ENCODE results near the gene PJVK. TPM values are rescaled to one million over a fixed set of nuclear protein-coding genes. Genes with fewer than 3 reads are reported as not detected.

PJVK gene
- total RNA-seq, 1 experiment from 2014 or later = 7.4 TPM

GRCh38 chr2:178413472-178414265 lies 37.5 kb upstream of the PJVK start:
- peak; percentile 78 for DNase-seq (ENCODE audit: unreplicated experiment)
- intact Hi-C loops (cut with micrococcal nuclease) = loop anchor here (1.0 to 10.0 kb wide), 6 partner anchors 16 to 619 kb away; partner anchors contain the start of genes OSBPL6 and RBM45
- BruUV-seq (replicated peaks) = no TSS peak
- H3K4me3 Mint-ChIP-seq (ENCODE audit: unreplicated experiment) = peak overlapping the region; percentile 96
- ChIA-PET CTCF (interaction anchor here (0.6 to 9.5 kb wide), 38 partner anchors 10 to 1250 kb away, joined by 3 to 180 read pairs (median 4); partner anchors contain the start of genes OSBPL6, PLEKHA3 and RBM45), POLR2A (interaction anchor here (0.6 to 7.5 kb wide), 28 partner anchors 10 to 429 kb away, joined by 3 to 64 read pairs (median 8); partner anchors contain the start of genes OSBPL6, PJVK, PRKRA and RBM45)
- TF ChIP-seq CTCF (IDR thresholded peaks at IDR 0.05; ENCODE audit: unreplicated experiment) = no peak
- no peaks in the 10 kb centered on the region for H3K9me3 Mint-ChIP-seq (ENCODE audit: unreplicated experiment)
- peak overlapping the region; percentile 91 for H3K27ac Mint-ChIP-seq (ENCODE audit: low read depth, unreplicated experiment)
- no peaks in the 10 kb centered on the region for H3K27me3 Mint-ChIP-seq (ENCODE audit: insufficient read depth, unreplicated experiment)
- peaks cover 4% of the 10 kb centered on the region for H3K36me3 Mint-ChIP-seq (ENCODE audit: insufficient read depth, unreplicated experiment)
- peaks cover 27% of the 10 kb centered on the region for H3K4me1 Mint-ChIP-seq (ENCODE audit: insufficient read depth, unreplicated experiment)

- Mint-ChIP-seq H3K9me3 (ENCODE audit: unreplicated experiment) (no peaks in the 10 kb centered on the region), H3K4me3 (ENCODE audit: unreplicated experiment) (peak overlapping the region; percentile 96), H3K36me3 (ENCODE audit: insufficient read depth, unreplicated experiment) (peaks cover 5% of the 10 kb centered on the region), H3K27ac (ENCODE audit: low read depth, unreplicated experiment) (peak overlapping the region; percentile 91), H3K4me1 (ENCODE audit: insufficient read depth, unreplicated experiment) (peaks cover 27% of the 10 kb centered on the region), H3K27me3 (ENCODE audit: insufficient read depth, unreplicated experiment) (no peaks in the 10 kb centered on the region)
- ChIA-PET POLR2A (interaction anchor here (0.6 to 7.5 kb wide), 34 partner anchors 11 to 430 kb away, joined by 3 to 64 read pairs (median 6); partner anchors contain the start of genes OSBPL6, PJVK, PRKRA and RBM45), CTCF (interaction anchor here (0.6 to 9.5 kb wide), 46 partner anchors 9 to 1249 kb away, joined by 3 to 180 read pairs (median 4); partner anchors contain the start of genes OSBPL6, PLEKHA3 and RBM45)
- peak; percentile 71 for TF ChIP-seq CTCF (IDR thresholded peaks at IDR 0.05; ENCODE audit: unreplicated experiment)
- BruUV-seq (replicated peaks) = TSS peak; percentile 85
- intact Hi-C loops (cut with micrococcal nuclease) = loop anchor here (1.0 to 10.0 kb wide), 7 partner anchors 17 to 620 kb away; partner anchors contain the start of genes OSBPL6 and RBM45
- peak; percentile 98 for DNase-seq (ENCODE audit: unreplicated experiment)
Observed at GRCh38 chr2:178414266-178415247, 36.6 kb upstream of the PJVK start.

DNA sequence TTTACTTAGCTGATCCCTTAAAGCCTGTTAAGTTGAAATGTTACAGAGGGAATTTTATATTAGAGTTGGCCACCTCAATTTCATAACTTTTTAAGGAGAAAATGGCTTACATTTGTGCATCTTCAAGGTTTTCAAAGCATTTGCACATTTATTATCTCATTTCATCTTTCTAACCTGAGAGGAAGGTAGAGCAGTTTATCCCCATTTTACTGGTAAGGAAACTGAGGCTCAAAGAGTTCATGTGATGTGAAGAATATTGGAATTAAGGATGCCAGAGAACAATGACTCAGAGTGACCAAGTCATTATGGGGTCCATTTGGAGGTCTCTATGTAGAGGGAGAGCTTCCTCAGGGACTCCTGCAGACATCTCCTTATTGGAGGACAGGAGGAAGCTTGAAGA lies 35.2 kb upstream of the PJVK start:
- Mint-ChIP-seq H3K36me3 (ENCODE audit: insufficient read depth, unreplicated experiment) (peaks cover 16% of the 10 kb centered on the region), H3K4me3 (ENCODE audit: unreplicated experiment) (no peak overlapping the region), H3K27ac (ENCODE audit: low read depth, unreplicated experiment) (no peak overlapping the region), H3K27me3 (ENCODE audit: insufficient read depth, unreplicated experiment) (no peaks in the 10 kb centered on the region), H3K4me1 (ENCODE audit: insufficient read depth, unreplicated experiment) (peaks cover 27% of the 10 kb centered on the region), H3K9me3 (ENCODE audit: unreplicated experiment) (no peaks in the 10 kb centered on the region)
- no peak for TF ChIP-seq CTCF (IDR thresholded peaks at IDR 0.05; ENCODE audit: unreplicated experiment)
- intact Hi-C loops (cut with micrococcal nuclease) = loop anchor here (2.0 to 10.0 kb wide), 4 partner anchors 109 to 621 kb away; partner anchors contain the start of gene OSBPL6
- CTCF ChIA-PET = interaction anchor here (0.8 to 9.5 kb wide), 8 partner anchors 18 to 304 kb away, joined by 4 to 180 read pairs (median 12); partner anchors contain the start of gene RBM45
- no TSS peak for BruUV-seq (replicated peaks)
- POLR2A ChIA-PET = interaction anchor here (1.5 to 7.5 kb wide), 5 partner anchors 34 to 304 kb away, joined by 4 to 64 read pairs (median 22); partner anchors contain the start of genes PJVK, PRKRA and RBM45
- DNase-seq (ENCODE audit: unreplicated experiment) = no peak

Measured in MCF 10A (cell line).